Measurements from ENCODE around the gene SPRR3. TPM values are rescaled to one million over a fixed set of nuclear protein-coding genes. Genes with fewer than 3 reads are reported as not detected.

Gene SPRR3
- total RNA-seq, 1 experiment from 2014 or later, result not detected

DNA sequence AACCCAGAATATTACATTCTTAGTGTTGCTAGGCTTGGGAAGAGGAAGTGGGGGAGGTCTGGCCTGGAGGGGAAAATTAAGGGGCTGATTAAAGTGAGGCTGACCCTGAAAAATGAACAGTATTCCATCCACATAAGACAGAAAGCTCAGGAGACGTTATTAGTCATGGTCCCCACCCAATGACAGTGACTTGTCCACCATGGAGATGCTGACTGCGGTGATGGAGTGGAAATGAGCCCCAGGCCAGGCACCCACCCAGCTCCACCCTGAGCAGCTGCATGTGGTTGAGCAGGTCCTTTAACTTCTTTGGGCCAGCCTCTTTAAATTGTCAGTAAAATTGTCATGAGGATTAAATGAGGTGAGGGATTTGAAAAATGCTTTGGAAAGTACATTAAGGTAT, 32.5 kb upstream of the SPRR3 start:
- no peak overlapping the region for H3K4me2 ChIP-seq (ENCODE audit: low read length)
- no peak for ATAC-seq
- no peaks in the 10 kb centered on the region for H4K20me1 ChIP-seq (ENCODE audit: insufficient read depth)
- intact Hi-C loops (cut with micrococcal nuclease), result no loop called here
- no peak overlapping the region for H2AFZ ChIP-seq (ENCODE audit: low read depth, low read length, poor library complexity, severe bottlenecking)
- H3K27ac ChIP-seq (ENCODE audit: low read depth, low read length), result no peak overlapping the region
- H3K79me2 ChIP-seq (ENCODE audit: insufficient read depth, low read length), result no peaks in the 10 kb centered on the region
- no peaks in the 10 kb centered on the region for H3K9me2 ChIP-seq (ENCODE audit: insufficient read depth)
- DNase-seq (ENCODE audit: low read depth, low spot score), result no peak
- ChIA-PET CTCF (no interaction called here), POLR2A (no interaction called here), RAD21 (ENCODE audit: low non-redundant PET in 1 of 2, low total read pairs in 2 of 2, uncharacterized antibody in 2 of 2, unreplicated experiment in 2 of 2) (no interaction called here)
- BruUV-seq (replicated peaks), result no TSS peak
- no peaks in the 10 kb centered on the region for H3K36me3 ChIP-seq (ENCODE audit: control insufficient read depth in 1 of 2, insufficient read depth in 2 of 2, low read length in 2 of 2)
- no peak for TF ChIP-seq YY1 (IDR thresholded peaks at IDR 0.05; ENCODE audit: extremely low read depth, insufficient replicate concordance, low read depth, low read length)
- TF ChIP-seq, protein P1, sequence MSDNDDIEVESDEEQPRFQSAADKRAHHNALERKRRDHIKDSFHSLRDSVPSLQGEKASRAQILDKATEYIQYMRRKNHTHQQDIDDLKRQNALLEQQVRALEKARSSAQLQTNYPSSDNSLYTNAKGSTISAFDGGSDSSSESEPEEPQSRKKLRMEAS (IDR thresholded peaks at IDR 0.05), result no peak
- no peak for TF ChIP-seq POLR2AphosphoS5 (IDR thresholded peaks at IDR 0.05; ENCODE audit: low read depth, low read length)
- no peak for TF ChIP-seq ZFX (IDR thresholded peaks at IDR 0.05)
- no peak for TF ChIP-seq EZH2phosphoT487 (IDR thresholded peaks at IDR 0.05; ENCODE audit: borderline replicate concordance)
- TF ChIP-seq JUND (IDR thresholded peaks at IDR 0.05), result no peak
- no peak for TF ChIP-seq SRF (IDR thresholded peaks at IDR 0.05; ENCODE audit: low read depth)
- no peak for TF ChIP-seq EZH2 (IDR thresholded peaks at IDR 0.05)
- TF ChIP-seq, protein P2, sequence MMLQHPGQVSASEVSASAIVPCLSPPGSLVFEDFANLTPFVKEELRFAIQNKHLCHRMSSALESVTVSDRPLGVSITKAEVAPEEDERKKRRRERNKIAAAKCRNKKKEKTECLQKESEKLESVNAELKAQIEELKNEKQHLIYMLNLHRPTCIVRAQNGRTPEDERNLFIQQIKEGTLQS (IDR thresholded peaks at IDR 0.05), result no peak
- no peak overlapping the region for H3K4me3 ChIP-seq (replicated peaks in 1 of 2; ENCODE audit: low read depth in 1 of 2, low read length in 2 of 2)
- no peak overlapping the region for H3K9ac ChIP-seq (ENCODE audit: low read length)
- H3K27me3 ChIP-seq (ENCODE audit: insufficient read depth, low read length), result peaks cover 36% of the 10 kb centered on the region
- no peaks in the 10 kb centered on the region for H3K4me1 ChIP-seq (ENCODE audit: control insufficient read depth in 1 of 2, insufficient read depth in 2 of 2, low read length in 2 of 2)
- H3K9me3 ChIP-seq (ENCODE audit: control insufficient read depth in 1 of 2, insufficient read depth in 1 of 2, low read depth in 1 of 2, low read length in 2 of 2), result no peaks in the 10 kb centered on the region

DNA sequence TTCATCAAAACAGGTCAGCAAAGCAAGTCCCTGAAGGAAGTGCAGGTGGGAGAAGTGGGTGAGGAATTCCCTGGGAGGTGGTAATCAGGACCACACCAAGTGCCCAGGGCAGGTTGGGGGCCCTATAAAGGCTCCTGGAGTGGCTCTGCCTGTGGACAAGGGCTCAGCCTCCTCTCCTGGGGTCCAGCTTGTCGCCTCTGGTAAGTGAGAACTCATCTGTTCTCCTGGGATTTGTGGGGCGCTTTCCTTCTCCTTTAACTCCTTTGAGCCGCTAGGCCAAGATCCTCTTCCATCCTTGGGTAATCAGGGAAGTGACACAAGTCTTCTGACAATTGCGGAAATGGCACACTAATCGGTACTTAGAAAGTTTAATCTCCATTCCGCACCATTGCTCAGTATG, 31.1 kb upstream of the SPRR3 start, which contains the start of gene SPRR4:
TSS of gene SPRR4 (plus strand) at position 154 of the 400 bp plus-strand sequence. CDS start 1,243 bp downstream, outside the sequence.
- H3K27ac ChIP-seq (ENCODE audit: low read depth, low read length), result no peak within 1 kb of the TSS
- H3K79me2 ChIP-seq (ENCODE audit: insufficient read depth, low read length), result no peaks in the 10 kb centered on the region
- RAD21 ChIA-PET (ENCODE audit: low non-redundant PET in 1 of 2, low total read pairs in 2 of 2, uncharacterized antibody in 2 of 2, unreplicated experiment in 2 of 2), result no interaction called here
- no TSS peak for BruUV-seq (replicated peaks)
- no peak within 1 kb of the TSS for H3K9ac ChIP-seq (ENCODE audit: low read length)
- H3K4me2 ChIP-seq (ENCODE audit: low read length), result no peak within 1 kb of the TSS
- DNase-seq (ENCODE audit: low read depth, low spot score) (no peak), ATAC-seq (no peak)
- H4K20me1 ChIP-seq (ENCODE audit: insufficient read depth), result no peaks in the 10 kb centered on the region
- H3K27me3 ChIP-seq (ENCODE audit: insufficient read depth, low read length), result peaks cover 33% of the 10 kb centered on the region
- POLR2A ChIA-PET, result no interaction called here
- no peaks in the 10 kb centered on the region for H3K9me3 ChIP-seq (ENCODE audit: control insufficient read depth in 1 of 2, insufficient read depth in 1 of 2, low read depth in 1 of 2, low read length in 2 of 2)
- CTCF ChIA-PET, result no interaction called here
- H3K4me3 ChIP-seq (replicated peaks in 1 of 2; ENCODE audit: low read depth in 1 of 2, low read length in 2 of 2), result no peak within 1 kb of the TSS
- intact Hi-C loops (cut with micrococcal nuclease), result no loop called here
- no peaks in the 10 kb centered on the region for H3K9me2 ChIP-seq (ENCODE audit: insufficient read depth)
- no peaks in the 10 kb centered on the region for H3K4me1 ChIP-seq (ENCODE audit: control insufficient read depth in 1 of 2, insufficient read depth in 2 of 2, low read length in 2 of 2)
- no peak within 1 kb of the TSS for H2AFZ ChIP-seq (ENCODE audit: low read depth, low read length, poor library complexity, severe bottlenecking)
- TF ChIP-seq, protein P3, sequence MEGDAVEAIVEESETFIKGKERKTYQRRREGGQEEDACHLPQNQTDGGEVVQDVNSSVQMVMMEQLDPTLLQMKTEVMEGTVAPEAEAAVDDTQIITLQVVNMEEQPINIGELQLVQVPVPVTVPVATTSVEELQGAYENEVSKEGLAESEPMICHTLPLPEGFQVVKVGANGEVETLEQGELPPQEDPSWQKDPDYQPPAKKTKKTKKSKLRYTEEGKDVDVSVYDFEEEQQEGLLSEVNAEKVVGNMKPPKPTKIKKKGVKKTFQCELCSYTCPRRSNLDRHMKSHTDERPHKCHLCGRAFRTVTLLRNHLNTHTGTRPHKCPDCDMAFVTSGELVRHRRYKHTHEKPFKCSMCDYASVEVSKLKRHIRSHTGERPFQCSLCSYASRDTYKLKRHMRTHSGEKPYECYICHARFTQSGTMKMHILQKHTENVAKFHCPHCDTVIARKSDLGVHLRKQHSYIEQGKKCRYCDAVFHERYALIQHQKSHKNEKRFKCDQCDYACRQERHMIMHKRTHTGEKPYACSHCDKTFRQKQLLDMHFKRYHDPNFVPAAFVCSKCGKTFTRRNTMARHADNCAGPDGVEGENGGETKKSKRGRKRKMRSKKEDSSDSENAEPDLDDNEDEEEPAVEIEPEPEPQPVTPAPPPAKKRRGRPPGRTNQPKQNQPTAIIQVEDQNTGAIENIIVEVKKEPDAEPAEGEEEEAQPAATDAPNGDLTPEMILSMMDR (IDR thresholded peaks at IDR 0.05 in 2 of 3, conservative IDR thresholded peaks at IDR 0.05 in 1 of 3; ENCODE audit: borderline replicate concordance in 1 of 3, insufficient read depth in 1 of 3, low read depth in 2 of 3, low read length in 2 of 3), result no peak
- TF ChIP-seq ELF1 (IDR thresholded peaks at IDR 0.05; ENCODE audit: borderline replicate concordance, low read depth), result no peak
- no peak for TF ChIP-seq EGR1 (IDR thresholded peaks at IDR 0.05; ENCODE audit: low read depth)
- TF ChIP-seq, protein P4, sequence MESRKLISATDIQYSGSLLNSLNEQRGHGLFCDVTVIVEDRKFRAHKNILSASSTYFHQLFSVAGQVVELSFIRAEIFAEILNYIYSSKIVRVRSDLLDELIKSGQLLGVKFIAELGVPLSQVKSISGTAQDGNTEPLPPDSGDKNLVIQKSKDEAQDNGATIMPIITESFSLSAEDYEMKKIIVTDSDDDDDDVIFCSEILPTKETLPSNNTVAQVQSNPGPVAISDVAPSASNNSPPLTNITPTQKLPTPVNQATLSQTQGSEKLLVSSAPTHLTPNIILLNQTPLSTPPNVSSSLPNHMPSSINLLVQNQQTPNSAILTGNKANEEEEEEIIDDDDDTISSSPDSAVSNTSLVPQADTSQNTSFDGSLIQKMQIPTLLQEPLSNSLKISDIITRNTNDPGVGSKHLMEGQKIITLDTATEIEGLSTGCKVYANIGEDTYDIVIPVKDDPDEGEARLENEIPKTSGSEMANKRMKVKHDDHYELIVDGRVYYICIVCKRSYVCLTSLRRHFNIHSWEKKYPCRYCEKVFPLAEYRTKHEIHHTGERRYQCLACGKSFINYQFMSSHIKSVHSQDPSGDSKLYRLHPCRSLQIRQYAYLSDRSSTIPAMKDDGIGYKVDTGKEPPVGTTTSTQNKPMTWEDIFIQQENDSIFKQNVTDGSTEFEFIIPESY (IDR thresholded peaks at IDR 0.05; ENCODE audit: extremely low read depth, insufficient replicate concordance, low read length), result no peak
- H3K36me3 ChIP-seq (ENCODE audit: control insufficient read depth in 1 of 2, insufficient read depth in 2 of 2, low read length in 2 of 2), result no peaks in the 10 kb centered on the region

All from HCT116 (cell line).